ENCODE results near the gene GEMIN5.
"Not testable (repeated sequence)": the region's sequence is repeated elsewhere in the genome, so short reads cannot be mapped to it uniquely, and the experiment has no call there.

GEMIN5 gene, protein sequence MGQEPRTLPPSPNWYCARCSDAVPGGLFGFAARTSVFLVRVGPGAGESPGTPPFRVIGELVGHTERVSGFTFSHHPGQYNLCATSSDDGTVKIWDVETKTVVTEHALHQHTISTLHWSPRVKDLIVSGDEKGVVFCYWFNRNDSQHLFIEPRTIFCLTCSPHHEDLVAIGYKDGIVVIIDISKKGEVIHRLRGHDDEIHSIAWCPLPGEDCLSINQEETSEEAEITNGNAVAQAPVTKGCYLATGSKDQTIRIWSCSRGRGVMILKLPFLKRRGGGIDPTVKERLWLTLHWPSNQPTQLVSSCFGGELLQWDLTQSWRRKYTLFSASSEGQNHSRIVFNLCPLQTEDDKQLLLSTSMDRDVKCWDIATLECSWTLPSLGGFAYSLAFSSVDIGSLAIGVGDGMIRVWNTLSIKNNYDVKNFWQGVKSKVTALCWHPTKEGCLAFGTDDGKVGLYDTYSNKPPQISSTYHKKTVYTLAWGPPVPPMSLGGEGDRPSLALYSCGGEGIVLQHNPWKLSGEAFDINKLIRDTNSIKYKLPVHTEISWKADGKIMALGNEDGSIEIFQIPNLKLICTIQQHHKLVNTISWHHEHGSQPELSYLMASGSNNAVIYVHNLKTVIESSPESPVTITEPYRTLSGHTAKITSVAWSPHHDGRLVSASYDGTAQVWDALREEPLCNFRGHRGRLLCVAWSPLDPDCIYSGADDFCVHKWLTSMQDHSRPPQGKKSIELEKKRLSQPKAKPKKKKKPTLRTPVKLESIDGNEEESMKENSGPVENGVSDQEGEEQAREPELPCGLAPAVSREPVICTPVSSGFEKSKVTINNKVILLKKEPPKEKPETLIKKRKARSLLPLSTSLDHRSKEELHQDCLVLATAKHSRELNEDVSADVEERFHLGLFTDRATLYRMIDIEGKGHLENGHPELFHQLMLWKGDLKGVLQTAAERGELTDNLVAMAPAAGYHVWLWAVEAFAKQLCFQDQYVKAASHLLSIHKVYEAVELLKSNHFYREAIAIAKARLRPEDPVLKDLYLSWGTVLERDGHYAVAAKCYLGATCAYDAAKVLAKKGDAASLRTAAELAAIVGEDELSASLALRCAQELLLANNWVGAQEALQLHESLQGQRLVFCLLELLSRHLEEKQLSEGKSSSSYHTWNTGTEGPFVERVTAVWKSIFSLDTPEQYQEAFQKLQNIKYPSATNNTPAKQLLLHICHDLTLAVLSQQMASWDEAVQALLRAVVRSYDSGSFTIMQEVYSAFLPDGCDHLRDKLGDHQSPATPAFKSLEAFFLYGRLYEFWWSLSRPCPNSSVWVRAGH (N-terminal part only)

DNA sequence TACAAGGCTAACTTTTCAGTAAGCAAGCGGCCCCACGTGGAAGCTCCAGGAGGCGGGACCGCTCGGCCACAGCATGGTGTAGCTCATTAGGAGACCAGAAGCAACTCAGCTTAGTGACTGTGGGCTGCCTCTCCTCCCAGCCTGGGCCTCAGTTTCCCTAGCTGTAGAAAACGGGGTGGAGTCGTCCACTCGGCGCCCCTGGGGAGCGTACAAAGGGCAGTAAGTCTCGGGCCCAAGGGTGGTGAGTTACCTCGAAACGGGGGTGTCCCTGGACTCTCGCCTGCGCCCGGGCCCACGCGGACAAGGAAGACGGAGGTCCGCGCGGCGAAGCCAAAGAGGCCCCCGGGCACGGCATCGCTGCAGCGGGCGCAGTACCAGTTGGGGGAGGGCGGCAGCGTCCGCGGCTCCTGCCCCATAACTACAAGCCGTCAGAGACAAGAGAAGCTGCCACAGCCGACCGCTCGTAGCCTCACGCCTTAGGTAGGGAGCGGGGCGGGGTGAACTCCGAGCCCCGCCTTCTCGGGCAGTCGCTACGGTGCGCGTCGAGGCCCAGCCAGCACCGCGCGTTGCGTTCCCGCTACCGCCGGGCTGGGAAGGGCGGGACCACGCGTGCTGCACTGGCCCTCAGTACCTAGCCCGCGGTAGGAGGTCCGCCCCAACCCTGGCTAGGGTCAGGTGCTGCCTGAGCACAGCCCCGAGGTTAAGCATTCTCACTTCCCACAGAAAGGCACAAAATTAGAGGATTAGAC is at the start of gene GEMIN5:
GEMIN5 (minus strand) TSS at position 494 of the 749 bp plus-strand sequence; CDS start at position 416, 78 bp downstream.
- peak; percentile 86 for DNase-seq (ENCODE audit: low spot score)

DNA sequence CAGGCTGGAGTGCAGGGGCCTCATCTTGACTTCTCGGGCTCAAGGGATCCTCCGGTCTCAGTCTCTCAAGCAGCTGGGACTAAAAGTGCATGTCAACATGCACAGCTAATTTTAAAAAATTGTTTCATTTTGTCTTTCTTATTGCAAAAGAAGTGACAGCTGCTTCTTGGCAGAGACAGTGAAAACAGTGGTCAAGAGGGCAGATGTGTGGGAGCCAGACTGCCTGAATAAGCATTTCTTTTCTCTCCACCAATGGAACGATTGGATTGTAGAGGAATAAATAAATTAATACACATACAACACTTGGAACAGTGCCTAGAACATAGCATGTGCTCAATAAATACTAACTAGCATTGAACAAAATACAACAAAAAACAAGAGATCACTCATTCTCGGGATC is 48.1 kb upstream of the GEMIN5 start:
- DNase-seq (ENCODE audit: low spot score): no peak

DNA sequence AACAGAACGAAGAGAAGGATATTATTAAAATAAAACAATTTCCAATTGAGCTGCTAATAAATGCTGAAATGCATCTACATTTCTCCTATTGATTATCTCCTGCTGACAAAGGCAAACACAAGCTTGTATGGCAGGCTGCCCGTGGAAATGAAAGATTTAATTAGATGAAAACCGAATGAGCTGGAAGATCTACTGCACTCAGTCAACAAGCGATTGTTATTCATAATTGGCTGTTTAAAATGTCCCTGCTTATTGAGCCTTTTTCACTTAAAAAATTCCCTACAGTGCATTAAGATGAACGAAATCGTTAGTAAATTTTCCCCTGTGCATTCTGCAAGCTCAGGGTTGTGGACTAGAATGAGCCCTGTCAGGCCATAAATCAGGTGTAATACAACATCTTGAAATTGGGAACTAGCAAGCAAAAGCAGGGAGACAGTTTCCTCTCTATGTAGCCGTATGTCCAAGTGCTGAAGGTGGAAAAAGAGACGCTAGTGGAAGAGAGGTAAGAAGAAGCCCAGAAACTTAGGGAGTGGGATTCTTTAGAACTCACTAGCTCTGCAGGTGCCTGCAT is 47.0 kb upstream of the GEMIN5 start:
- no peak for DNase-seq (ENCODE audit: low spot score)

DNA sequence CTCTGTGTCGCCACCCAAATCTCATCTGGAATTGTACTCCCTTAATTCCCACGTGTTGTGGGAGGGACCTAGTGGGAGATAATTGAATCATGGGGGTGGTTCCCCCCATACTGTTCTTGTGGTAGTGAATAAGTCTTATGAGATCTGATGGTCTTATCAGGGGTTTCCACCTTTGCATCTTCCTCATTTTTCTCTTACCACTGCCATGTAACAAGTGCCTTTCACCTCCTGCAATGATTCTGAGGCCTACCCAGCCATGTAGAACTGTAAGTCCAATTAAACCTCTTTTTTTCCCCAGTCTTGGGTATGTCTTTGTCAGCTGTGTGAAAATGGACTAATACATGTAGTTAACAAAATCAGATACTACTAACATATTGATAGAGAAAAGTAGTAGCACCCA is 40.3 kb upstream of the GEMIN5 start:
- not testable (repeated sequence) for DNase-seq (ENCODE audit: low spot score)

DNA sequence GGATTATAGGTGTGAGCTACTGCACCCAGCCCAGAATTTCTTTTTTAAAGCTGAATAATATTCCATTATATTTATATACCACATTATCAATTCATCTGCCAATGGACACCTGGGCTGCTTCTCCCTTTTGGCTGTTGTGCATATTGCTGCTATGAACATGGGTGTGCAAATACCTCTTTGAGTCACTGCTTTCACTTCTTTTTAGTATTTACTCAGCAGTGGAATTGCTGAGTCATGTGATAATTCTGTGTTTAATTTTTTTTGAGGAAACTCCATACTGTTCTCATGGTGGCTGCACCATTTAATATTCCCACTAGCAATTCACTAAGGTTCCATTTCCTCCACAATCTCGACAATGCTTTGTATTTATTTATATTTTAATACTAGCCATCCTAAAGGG is 39.4 kb upstream of the GEMIN5 start:
- no peak for DNase-seq (ENCODE audit: low spot score)

DNA sequence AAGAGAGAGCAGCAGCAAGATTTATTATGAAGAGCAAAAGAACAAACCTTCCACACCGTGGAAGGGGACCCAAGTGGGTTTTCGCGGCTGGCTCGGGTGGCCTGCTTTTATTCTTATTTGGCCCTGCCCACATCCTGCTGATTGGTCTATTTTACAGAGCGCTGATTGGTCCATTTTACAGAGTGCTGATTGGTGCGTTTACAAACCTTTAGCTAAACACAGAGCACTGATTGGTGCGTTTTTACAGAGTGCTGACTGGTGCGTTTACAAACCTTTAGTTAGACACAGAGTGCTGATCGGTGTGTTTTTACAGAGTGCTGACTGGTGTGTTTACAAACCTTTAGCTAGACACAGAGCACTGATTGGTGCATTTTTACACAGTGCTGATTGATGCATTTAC is 38.1 kb upstream of the GEMIN5 start:
- not testable (repeated sequence) for DNase-seq (ENCODE audit: low spot score)

DNA sequence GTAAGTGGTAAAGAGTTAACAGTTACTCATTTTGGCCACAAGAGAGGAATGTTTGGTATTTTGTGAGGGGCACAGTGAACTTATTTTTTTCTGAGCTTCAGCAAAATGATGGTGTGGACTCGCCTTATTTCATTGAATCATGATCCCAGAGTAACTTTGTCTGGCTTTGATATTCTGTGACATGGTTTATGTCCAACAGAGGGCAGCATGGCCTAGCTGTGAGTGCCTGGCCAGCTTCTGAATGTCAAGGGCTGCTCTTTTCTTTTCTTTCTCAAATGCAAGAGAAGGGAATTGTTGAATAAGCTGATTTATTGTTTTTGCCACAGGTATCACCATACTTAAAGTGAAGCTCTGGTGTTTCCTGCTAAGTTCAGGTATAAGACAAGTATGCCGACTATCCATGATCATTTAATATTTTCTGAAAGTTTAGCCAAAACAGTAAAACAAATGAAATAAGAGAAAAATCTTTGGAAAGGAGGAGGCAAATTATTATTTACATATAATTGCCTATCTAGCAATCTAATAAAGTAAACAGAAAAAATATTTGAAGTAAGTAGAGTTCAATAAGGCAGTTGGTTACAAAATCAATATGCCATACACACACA is 34.6 kb upstream of the GEMIN5 start:
- peak; percentile 28 for DNase-seq (ENCODE audit: low spot score)

DNA sequence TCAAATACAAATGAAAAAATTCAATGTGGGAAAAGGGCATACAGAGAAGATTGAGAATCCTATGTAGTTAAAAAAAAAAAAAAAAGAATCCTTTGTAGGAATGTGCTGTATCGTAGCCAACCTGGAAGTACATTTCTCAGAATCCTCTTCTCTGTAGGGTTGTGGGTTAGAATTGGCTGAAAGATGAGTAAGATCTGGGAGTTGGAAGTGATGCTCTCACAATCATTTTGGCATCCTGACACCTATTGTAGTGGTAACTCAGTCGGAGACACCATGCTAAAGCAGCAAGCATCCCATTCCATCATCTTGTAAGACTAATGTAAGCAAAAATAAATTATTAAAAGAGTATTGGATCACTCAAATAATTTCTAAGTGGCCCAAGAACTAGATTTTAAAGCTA is 33.5 kb upstream of the GEMIN5 start:
- no peak for DNase-seq (ENCODE audit: low spot score)

DNA sequence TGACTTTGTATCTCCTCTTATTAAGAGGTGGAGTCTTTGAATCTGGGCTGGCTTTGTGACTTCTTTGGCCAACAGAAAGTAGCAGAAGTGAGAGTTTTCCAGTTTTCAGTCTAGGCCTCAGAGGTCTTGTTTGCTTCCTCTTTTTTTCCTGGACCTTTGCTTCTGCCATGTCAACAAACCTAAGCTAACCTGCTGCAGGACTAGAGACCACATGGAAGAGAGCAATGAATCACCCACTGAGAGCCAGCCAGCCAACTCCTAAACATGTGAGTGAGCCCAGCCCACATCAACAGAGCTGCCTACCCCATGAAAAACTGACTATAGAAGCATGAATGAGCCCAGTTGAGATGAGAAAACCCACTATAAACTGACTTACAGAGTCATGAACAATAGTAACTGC is 32.7 kb upstream of the GEMIN5 start:
- DNase-seq (ENCODE audit: low spot score): no peak

DNA sequence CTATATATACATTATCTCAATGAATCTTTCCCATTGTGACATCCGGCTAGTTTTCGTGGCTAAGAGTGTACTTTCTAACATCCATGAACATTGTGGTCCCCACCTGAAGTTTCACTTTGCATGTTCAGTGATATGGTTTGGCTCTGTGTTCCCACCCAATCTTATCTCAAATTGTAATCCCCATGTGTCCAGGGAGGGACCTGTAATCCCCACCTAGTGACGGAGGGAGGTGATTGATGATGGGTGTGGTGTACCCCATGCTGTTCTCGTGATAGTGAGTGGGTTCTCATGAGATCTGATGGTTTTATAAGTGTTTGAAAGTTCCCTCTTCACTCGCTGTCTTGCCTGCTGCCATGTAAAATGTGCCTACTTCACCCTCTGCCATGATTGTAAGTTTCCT is 30.9 kb upstream of the GEMIN5 start:
- DNase-seq (ENCODE audit: low spot score): no peak

DNA sequence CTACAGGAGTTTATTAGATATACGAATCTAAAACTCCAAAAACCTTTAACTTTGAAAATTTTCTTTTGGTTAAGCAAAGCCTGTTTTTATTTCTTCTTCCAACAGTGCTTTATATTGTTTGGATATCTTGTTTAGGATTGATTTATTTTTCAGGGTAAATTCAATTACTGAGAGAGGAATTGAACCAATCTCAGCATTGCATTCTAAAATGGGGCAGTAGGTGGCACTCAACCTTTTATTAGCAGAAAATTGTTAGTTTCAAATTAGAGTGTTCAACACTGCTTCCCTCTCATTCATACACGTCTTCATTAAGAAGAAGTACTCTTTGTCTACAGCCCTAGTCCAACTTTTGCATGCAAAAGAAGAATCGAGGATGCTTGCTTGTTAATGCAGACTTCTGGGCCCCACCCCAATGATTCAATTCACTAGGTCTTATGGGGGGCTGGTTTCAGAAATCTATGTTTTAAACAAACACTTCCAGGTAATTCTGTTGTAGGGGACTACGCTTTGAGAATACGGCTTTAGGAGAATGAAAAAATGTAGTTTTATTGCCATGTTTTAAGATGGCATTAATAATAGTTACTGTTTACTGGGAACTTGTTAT is 29.5 kb upstream of the GEMIN5 start:
- DNase-seq (ENCODE audit: low spot score): peak; percentile 5

DNA sequence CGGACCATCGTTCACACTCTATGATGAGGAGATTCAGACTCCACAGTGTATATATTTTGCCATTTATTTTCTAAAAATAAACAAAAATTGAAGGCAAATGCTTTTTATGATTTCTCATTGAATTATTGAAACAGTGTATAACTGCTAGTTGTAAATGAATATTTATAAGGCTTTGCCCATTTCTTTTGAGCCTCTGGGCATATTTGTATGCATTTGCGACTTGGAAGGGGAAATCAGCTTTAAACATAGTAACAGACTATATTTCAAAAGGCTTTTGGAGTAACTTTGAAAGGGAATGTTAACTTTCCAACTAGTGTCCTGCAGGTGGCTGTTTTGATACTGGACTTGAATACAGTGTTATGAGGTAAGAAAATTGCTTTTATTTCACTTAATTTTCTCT is 28.9 kb upstream of the GEMIN5 start:
- DNase-seq (ENCODE audit: low spot score): no peak

DNA sequence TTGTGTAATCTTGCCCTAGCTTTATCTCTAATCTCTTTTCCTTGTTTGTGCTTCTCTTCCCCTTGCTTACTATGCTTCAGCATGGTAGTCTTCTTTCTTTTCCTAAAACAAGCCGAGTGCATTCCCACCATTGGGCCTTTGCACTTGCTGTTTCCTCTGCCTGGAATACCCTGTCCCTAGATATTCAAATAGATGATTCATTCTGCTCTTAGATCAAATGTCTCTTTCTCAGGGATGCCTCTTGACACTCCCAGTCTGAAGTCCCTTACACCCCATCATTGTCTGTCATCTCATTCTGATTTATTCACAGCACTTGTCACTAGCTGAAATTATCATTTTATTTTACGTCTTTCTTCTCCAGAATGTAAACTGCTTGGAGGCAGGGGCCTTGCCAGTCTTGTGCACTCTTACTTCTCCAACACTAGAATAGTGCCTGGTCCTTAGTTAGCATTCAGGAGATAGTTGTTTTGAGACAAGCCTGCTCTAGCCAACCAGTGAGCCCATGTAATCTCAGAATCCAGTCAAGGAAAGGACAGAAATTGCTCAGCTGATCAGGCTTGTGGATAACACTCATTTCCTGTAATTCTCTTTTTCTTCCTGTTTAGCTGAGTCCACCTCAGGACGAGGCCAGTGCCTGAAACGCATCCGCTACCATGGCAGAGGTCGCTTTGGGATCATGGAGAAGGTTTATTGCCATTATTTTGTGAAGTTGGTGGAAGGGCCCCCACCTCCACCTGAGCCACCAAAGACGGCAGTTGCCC is 28.2 kb upstream of the GEMIN5 start:
- no peak for DNase-seq (ENCODE audit: low spot score)

DNA sequence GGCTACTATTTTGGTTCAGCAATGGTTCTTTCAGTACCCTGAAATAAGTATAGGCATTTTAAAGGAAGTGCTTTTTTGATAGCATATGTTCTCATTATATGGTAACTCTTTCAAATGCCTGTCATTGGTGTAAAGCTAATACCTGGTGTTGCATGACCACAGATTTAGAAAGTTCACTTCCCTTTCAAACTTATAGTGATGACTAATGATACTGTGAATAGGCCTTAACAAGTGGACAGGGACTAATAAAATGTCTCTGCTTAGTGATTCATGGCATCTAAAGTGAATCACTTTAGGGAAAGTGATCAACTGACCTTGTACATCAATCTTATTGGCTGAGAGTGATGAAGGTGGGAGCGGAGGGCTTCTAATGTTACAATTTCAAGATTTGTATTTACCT is 24.5 kb upstream of the GEMIN5 start:
- DNase-seq (ENCODE audit: low spot score): no peak

DNA sequence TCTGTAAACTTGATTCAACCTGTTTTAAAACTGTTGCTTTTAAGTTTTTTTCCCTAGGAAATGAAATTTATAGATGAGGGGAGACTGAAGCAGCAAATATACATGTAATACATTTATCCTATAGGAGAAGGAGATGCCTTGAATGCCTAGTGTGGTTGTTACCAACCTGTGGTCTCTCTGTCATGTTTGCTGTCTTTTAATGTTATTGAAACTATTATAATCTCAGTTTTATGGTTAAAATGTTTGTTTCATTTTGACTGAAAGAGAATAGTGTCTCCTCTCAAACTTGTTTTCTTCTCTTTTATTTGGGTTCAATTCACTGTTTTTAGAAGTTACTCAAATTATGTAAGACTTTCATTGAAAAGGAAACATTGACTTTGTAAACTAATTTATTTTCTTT is 18.7 kb upstream of the GEMIN5 start:
- DNase-seq (ENCODE audit: low spot score): no peak

DNA sequence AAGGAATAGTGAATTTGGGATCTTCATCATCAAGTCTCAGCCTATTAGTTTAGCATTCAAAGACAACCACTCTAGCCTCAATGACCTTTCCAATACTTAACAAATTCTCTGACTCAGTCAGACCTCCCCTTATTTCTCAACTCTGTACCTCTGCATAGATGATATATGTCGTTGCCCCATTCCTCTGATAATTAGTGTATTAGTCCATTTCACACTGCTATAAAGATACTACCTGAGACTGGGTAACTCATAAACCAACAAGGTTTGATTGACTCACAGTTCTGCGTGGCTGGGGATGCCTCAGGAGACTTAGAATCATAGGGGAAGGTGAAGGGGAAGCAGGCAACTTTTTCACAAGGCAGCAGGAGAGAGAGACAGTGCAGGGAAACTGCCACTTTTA is 11.8 kb upstream of the GEMIN5 start:
- no peak for DNase-seq (ENCODE audit: low spot score)

DNA sequence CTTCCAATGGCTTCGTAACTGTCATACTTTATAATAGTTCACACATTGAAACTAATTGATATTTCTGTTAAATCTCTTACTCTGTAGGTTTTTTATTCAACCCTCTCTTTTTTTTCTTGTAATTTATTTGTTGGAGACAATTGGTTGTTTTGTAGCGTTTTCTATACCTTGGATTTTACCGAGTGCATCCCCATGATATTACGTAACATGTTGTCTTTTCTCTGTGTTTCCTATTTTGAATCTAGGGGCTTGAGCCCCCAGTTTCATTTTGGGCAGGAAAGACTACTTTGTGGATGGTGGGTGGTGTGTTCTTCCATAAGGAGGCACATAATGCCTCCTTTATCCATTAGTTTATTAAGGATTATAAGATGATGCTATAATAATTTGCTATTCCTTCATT is 10.3 kb upstream of the GEMIN5 start:
- no peak for DNase-seq (ENCODE audit: low spot score)

DNA sequence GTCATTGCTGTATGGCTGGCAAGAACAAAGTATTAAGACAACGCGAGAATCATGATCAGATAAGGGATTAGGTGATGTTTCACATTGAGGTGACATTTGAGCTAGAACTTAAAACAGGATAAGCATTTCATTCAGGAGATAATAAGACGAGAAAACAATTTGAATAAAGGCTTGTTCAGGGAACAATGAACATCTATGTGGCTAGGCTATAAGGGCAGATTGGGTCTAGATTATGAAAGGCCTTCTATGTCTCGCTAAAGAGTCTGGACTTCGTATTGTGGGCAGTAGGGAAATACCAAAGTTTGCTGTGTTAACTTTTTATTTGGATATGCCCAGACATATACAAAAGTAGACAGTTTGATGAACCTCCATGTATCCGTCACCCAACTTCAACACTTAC is 9.8 kb upstream of the GEMIN5 start:
- DNase-seq (ENCODE audit: low spot score): no peak

DNA sequence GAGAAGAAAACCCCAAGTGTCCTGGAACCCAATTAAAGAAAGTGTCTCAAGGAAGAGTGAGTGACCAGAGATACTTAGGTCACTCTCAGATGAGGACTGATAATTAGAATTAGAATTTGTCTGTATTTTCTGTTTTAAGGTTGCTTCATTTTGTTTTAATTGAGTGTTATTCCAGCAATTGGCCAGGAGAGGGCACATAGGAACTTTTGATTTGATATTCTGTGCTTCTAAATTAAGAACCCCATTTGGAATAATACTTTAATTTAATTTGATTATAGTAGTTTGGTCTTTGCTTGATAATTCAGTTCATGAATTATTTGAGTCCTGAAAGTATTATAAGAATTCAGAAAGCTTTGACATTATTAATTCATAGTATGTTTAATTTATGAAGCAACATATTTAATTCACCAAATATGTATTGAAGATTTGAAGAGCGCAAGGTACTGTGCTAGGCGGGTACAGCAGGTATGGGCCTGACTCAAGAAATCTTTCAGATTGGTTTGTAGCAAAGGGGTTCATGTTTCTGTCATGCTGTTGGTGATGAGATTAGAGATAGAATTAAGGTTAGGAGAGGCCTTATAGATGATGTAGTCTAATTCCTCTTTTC is 7.8 kb upstream of the GEMIN5 start:
- DNase-seq (ENCODE audit: low spot score): peak; percentile 17
